ENCODE data around the gene KRTAP13-1.

KRTAP13-1 gene, protein sequence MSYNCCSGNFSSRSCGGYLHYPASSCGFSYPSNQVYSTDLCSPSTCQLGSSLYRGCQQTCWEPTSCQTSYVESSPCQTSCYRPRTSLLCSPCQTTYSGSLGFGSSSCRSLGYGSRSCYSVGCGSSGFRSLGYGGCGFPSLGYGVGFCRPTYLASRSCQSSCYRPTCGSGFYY
- long read RNA-seq = 0 reads

DNA sequence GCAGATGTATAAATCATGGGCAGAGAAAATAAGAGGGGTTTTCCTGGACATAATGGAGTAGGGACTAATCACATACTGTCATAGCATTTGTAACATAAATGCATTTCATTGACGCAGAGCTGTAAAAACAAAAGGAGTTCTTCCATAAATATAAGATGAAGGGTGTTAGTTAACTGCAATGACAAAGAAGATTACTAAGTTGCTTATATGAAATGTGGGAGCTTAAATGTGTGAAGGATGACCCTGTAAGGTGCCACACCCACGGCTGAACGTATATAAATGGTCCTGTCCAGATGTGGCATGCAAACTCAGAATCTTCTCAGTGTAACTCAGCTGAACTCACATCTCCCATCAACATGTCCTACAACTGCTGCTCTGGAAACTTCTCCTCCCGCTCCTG lies at the start of gene KRTAP13-1:
KRTAP13-1 (plus strand) TSS at position 301 of the 400 bp plus-strand sequence; CDS start at position 357, 56 bp downstream.
- H3K27me3 ChIP-seq (ENCODE audit: insufficient read depth, poor library complexity, severe bottlenecking) = no peaks in the 10 kb centered on the region
- DNase-seq (ENCODE audit: low read depth in 1 of 2, low spot score in 1 of 2) = no peak
- TF ChIP-seq, protein P1, sequence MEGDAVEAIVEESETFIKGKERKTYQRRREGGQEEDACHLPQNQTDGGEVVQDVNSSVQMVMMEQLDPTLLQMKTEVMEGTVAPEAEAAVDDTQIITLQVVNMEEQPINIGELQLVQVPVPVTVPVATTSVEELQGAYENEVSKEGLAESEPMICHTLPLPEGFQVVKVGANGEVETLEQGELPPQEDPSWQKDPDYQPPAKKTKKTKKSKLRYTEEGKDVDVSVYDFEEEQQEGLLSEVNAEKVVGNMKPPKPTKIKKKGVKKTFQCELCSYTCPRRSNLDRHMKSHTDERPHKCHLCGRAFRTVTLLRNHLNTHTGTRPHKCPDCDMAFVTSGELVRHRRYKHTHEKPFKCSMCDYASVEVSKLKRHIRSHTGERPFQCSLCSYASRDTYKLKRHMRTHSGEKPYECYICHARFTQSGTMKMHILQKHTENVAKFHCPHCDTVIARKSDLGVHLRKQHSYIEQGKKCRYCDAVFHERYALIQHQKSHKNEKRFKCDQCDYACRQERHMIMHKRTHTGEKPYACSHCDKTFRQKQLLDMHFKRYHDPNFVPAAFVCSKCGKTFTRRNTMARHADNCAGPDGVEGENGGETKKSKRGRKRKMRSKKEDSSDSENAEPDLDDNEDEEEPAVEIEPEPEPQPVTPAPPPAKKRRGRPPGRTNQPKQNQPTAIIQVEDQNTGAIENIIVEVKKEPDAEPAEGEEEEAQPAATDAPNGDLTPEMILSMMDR (IDR thresholded peaks at IDR 0.05; ENCODE audit: insufficient read depth, low read length) = no peak
- no peak for TF ChIP-seq POLR2AphosphoS5 (IDR thresholded peaks at IDR 0.05; ENCODE audit: low read depth)
- TF ChIP-seq, protein P2, sequence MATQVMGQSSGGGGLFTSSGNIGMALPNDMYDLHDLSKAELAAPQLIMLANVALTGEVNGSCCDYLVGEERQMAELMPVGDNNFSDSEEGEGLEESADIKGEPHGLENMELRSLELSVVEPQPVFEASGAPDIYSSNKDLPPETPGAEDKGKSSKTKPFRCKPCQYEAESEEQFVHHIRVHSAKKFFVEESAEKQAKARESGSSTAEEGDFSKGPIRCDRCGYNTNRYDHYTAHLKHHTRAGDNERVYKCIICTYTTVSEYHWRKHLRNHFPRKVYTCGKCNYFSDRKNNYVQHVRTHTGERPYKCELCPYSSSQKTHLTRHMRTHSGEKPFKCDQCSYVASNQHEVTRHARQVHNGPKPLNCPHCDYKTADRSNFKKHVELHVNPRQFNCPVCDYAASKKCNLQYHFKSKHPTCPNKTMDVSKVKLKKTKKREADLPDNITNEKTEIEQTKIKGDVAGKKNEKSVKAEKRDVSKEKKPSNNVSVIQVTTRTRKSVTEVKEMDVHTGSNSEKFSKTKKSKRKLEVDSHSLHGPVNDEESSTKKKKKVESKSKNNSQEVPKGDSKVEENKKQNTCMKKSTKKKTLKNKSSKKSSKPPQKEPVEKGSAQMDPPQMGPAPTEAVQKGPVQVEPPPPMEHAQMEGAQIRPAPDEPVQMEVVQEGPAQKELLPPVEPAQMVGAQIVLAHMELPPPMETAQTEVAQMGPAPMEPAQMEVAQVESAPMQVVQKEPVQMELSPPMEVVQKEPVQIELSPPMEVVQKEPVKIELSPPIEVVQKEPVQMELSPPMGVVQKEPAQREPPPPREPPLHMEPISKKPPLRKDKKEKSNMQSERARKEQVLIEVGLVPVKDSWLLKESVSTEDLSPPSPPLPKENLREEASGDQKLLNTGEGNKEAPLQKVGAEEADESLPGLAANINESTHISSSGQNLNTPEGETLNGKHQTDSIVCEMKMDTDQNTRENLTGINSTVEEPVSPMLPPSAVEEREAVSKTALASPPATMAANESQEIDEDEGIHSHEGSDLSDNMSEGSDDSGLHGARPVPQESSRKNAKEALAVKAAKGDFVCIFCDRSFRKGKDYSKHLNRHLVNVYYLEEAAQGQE (IDR thresholded peaks at IDR 0.05; ENCODE audit: insufficient replicate concordance, low read depth) = no peak
- no peak for TF ChIP-seq SPI1 (IDR thresholded peaks at IDR 0.05; ENCODE audit: borderline replicate concordance, low read depth)
- TF ChIP-seq GABPA (IDR thresholded peaks at IDR 0.05; ENCODE audit: low read depth) = no peak
- no peak within 1 kb of the TSS for H3K27ac ChIP-seq (replicated peaks)
- H3K4me3 ChIP-seq (replicated peaks; ENCODE audit: insufficient read depth, low read length) = no peak within 1 kb of the TSS

DNA sequence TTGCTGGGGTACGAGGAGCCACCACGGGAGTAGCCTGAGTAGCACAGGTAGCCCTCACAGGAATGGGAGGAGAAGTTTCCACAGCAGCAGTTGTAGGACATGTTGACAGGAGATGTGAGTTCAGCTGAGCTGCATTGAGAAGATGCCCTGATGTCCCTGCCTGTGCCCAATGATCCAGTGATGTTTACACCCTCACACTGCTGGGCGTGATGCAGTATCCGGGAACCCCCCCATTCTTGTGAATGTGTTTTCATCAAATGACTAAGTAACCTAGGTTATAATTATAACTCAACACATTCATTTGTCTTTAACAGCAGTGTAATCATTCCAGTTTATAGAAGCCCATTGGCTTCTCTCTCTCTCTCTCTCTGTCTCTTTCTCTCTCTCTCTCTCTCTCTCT lies 47.3 kb upstream of the KRTAP13-1 start, which contains the start of gene KRTAP23-1:
KRTAP23-1 (minus strand) TSS at position 101 of the 400 bp plus-strand sequence; CDS start at position 101, 0 bp downstream.
- TF ChIP-seq, protein P2 (IDR thresholded peaks at IDR 0.05; ENCODE audit: insufficient replicate concordance, low read depth) = no peak
- TF ChIP-seq GABPA (IDR thresholded peaks at IDR 0.05; ENCODE audit: low read depth) (no peak), SPI1 (IDR thresholded peaks at IDR 0.05; ENCODE audit: borderline replicate concordance, low read depth) (no peak), POLR2AphosphoS5 (IDR thresholded peaks at IDR 0.05; ENCODE audit: low read depth) (no peak)

DNA sequence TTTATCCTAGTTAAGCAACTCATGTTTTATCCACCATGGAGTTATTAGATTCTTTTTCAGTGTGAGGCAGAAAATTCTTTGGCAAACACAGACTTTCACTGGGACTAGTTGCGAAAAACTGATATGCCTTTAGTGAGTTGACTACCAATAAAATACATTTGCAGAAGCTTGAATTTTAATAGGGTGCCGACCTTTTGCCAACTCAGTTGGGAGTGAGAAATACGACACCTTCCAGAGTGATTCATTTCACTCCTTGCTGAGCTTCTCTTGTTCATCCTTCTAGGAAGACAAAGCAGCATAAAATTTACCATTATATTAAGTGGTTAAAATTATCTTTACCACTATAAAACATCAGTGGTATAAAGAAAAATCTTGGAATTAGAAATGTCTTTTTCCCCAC lies 46.3 kb upstream of the KRTAP13-1 start:
- H3K4me3 ChIP-seq (replicated peaks; ENCODE audit: insufficient read depth, low read length) = no peak overlapping the region
- H3K27me3 ChIP-seq (ENCODE audit: insufficient read depth, poor library complexity, severe bottlenecking) = no peaks in the 10 kb centered on the region
- no peak for DNase-seq (ENCODE audit: low read depth in 1 of 2, low spot score in 1 of 2)
- TF ChIP-seq POLR2AphosphoS5 (IDR thresholded peaks at IDR 0.05; ENCODE audit: low read depth) (no peak), GABPA (IDR thresholded peaks at IDR 0.05; ENCODE audit: low read depth) (no peak), SPI1 (IDR thresholded peaks at IDR 0.05; ENCODE audit: borderline replicate concordance, low read depth) (no peak)
- TF ChIP-seq, protein P1 (IDR thresholded peaks at IDR 0.05; ENCODE audit: insufficient read depth, low read length) = no peak
- TF ChIP-seq, protein P2 (IDR thresholded peaks at IDR 0.05; ENCODE audit: insufficient replicate concordance, low read depth) = no peak
- no peak overlapping the region for H3K27ac ChIP-seq (replicated peaks)

More for the DNA sequence above, 47.3 kb upstream of the KRTAP13-1 start, which contains the start of gene KRTAP23-1:
- Histone ChIP-seq H3K4me3 (replicated peaks; ENCODE audit: insufficient read depth, low read length) (no peak within 1 kb of the TSS), H3K27me3 (ENCODE audit: insufficient read depth, poor library complexity, severe bottlenecking) (no peaks in the 10 kb centered on the region), H3K27ac (replicated peaks) (no peak within 1 kb of the TSS)
- no peak for DNase-seq (ENCODE audit: low read depth in 1 of 2, low spot score in 1 of 2)

All from HL-60 (cell line).